Natural killer cell (primary cell): ENCODE results near the gene ZNF296. TPM values are rescaled to one million over a fixed set of nuclear protein-coding genes. Genes with fewer than 3 reads are reported as not detected.
A peak's percentile ranks its signal among the peaks of the same experiment; 100 is the strongest.

ENCODE experiments used
- ATAC-seq, 3 donors: fragments of 150-1000 bp in 2 of 3; fragments of 200-7000 bp in 1 of 3; cut with Tn5 transposase; 1 replicate in 1 of 3; 2 replicates in 2 of 3; pipeline ENCODE4 v1.10.0; 2021; ENCODE audit warnings: mild to moderate bottlenecking in 2 of 3, moderate library complexity in 2 of 3
- DNase-seq, 2 donors: peaks; one replicate each; pipeline versions ENCODE4 v3.0.0 to v3.0.0-alpha.2; 2013 to 2021; ENCODE audit warnings: mixed read lengths in 1 of 2
- H3K27ac ChIP-seq: one replicate; pipeline ENCODE4 v1.5.1; 2013; ENCODE audit warnings: mild to moderate bottlenecking, low read length
- H3K27me3 ChIP-seq: one replicate; pipeline ENCODE4 v1.6.1; 2013; ENCODE audit warnings: low read length; ENCODE audit not compliant: control insufficient read depth, insufficient read depth
- H3K36me3 ChIP-seq: one replicate; pipeline ENCODE4 v1.6.1; 2013; ENCODE audit warnings: low read length; ENCODE audit not compliant: control insufficient read depth, insufficient read depth
- H3K4me1 ChIP-seq: one replicate; pipeline ENCODE4 v1.6.1; 2013; ENCODE audit warnings: low read length; ENCODE audit not compliant: control insufficient read depth, insufficient read depth
- H3K4me3 ChIP-seq: one replicate; pipeline ENCODE4 v1.5.1; 2013; ENCODE audit warnings: low read length
- H3K9me3 ChIP-seq: one replicate; pipeline ENCODE4 v1.6.1; 2013; ENCODE audit warnings: low read length; ENCODE audit not compliant: control insufficient read depth, insufficient read depth
- H3K27ac Mint-ChIP-seq, 2 donors: one replicate each; pipeline ENCODE4 v1.8.0; 2022; ENCODE audit warnings: mild to moderate bottlenecking in 2 of 2, mixed read lengths in 2 of 2, moderate library complexity in 1 of 2
- H3K27me3 Mint-ChIP-seq, 2 donors: one replicate each; pipeline ENCODE4 v1.8.0; 2022; ENCODE audit warnings: low read depth in 2 of 2, mixed read lengths in 2 of 2
- H3K36me3 Mint-ChIP-seq: one replicate; pipeline ENCODE4 v1.8.0; 2022; ENCODE audit warnings: mixed read lengths
- H3K4me1 Mint-ChIP-seq, 2 donors: one replicate each; pipeline ENCODE4 v1.8.0; 2022; ENCODE audit warnings: mixed read lengths in 2 of 2
- H3K4me3 Mint-ChIP-seq: one replicate; pipeline ENCODE4 v1.8.0; 2022; ENCODE audit warnings: mild to moderate bottlenecking, moderate library complexity, mixed read lengths
- H3K9me3 Mint-ChIP-seq, 2 donors: one replicate each; pipeline ENCODE4 v1.8.0; 2022; ENCODE audit warnings: mixed read lengths in 2 of 2
- CTCF ChIP-seq: fragments of 200-600 bp; IDR thresholded peaks from one replicate; pipeline ENCODE4 v1.8.0; 2022; ENCODE audit warnings: antibody characterized with exemption
- WGBS: methylation state at CpG from one replicate; pipeline ENCODE4 v1.1.7; 2013; ENCODE audit warnings: missing lambda C conversion rate; ENCODE audit not compliant: insufficient coverage; 5-methylcytosine and 5-hydroxymethylcytosine counted together
- intact Hi-C: fragments of 100-400 bp; cut with micrococcal nuclease; formaldehyde crosslinking; loops from one replicate; pipeline ENCODE4 v1.14.2; 2022
- total RNA-seq, 4 donors: library from RNA; stranded (reverse); fragments of 120-200 nt in 1 of 4; gene quantifications; one replicate each; pipeline versions ENCODE4 v1.2.3 to v1.2.4, GENCODE V29; 2013 to 2022

ZNF296 gene
- total RNA-seq, 3 donors from 2014 or later (not counting 1 experiment from before 2014, with no cell fraction given): 5.1 to 8.0 (median 8.0) TPM

GRCh38 chr19:45102481-45102880 lies 26.2 kb upstream of the ZNF296 start:
- Histone ChIP-seq H3K27ac (peak overlapping the region; percentile 64), H3K36me3 (no peaks in the 10 kb centered on the region), H3K27me3 (no peaks in the 10 kb centered on the region), H3K9me3 (no peaks in the 10 kb centered on the region), H3K4me3 (no peak overlapping the region), H3K4me1 (peaks cover 41% of the 10 kb centered on the region)
- H3K36me3 Mint-ChIP-seq: no peaks in the 10 kb centered on the region
- no peak for ATAC-seq
- peaks cover 44 to 60% of the 10 kb centered on the region in 2 donors for H3K4me1 Mint-ChIP-seq
- WGBS: 92% methylated on average over 7 of the region's 7 CpGs
- H3K27ac Mint-ChIP-seq: peak overlapping the region; percentile 6 to 87
- intact Hi-C loops: no loop called here
- DNase-seq: no peak
- no peak for TF ChIP-seq CTCF
- peak overlapping the region; percentile 40 for H3K4me3 Mint-ChIP-seq
- H3K9me3 Mint-ChIP-seq: no peaks in the 10 kb centered on the region
- no peaks in the 10 kb centered on the region for H3K27me3 Mint-ChIP-seq

- intact Hi-C loops: no loop called here
- DNase-seq (no peak), ATAC-seq (no peak)
- no peak overlapping the region for H3K4me3 ChIP-seq
- WGBS: 89% methylated on average over 8 of the region's 8 CpGs
- Mint-ChIP-seq H3K9me3 (no peaks in the 10 kb centered on the region), H3K27ac (no peak overlapping the region), H3K27me3 (no peaks in the 10 kb centered on the region), H3K36me3 (no peaks in the 10 kb centered on the region), H3K4me1 (peaks cover 49 to 66% of the 10 kb centered on the region in 2 donors), H3K4me3 (no peak overlapping the region)
- H3K27ac ChIP-seq: no peak overlapping the region
- no peaks in the 10 kb centered on the region for H3K27me3 ChIP-seq
- H3K36me3 ChIP-seq: no peaks in the 10 kb centered on the region
- no peaks in the 10 kb centered on the region for H3K9me3 ChIP-seq
- no peak for TF ChIP-seq CTCF
- H3K4me1 ChIP-seq: peaks cover 48% of the 10 kb centered on the region
Observed at GRCh38 chr19:45101806-45102205, 25.5 kb upstream of the ZNF296 start.

GRCh38 chr19:45100846-45101252 lies 24.6 kb upstream of the ZNF296 start:
- Mint-ChIP-seq H3K36me3 (no peaks in the 10 kb centered on the region), H3K9me3 (no peaks in the 10 kb centered on the region), H3K27me3 (no peaks in the 10 kb centered on the region), H3K4me1 (peaks cover 58 to 76% of the 10 kb centered on the region in 2 donors), H3K27ac (peak overlapping the region in 1 of 2 donors; percentile 77), H3K4me3 (no peak overlapping the region)
- WGBS: 90% methylated on average over 8 of the region's 8 CpGs
- TF ChIP-seq CTCF: no peak
- ATAC-seq (no peak), DNase-seq (no peak)
- Histone ChIP-seq H3K27ac (no peak overlapping the region), H3K27me3 (no peaks in the 10 kb centered on the region), H3K36me3 (no peaks in the 10 kb centered on the region), H3K4me3 (no peak overlapping the region), H3K9me3 (no peaks in the 10 kb centered on the region), H3K4me1 (peaks cover 51% of the 10 kb centered on the region)
- intact Hi-C loops: no loop called here

GRCh38 chr19:45100201-45100600 lies 23.9 kb upstream of the ZNF296 start:
- no peaks in the 10 kb centered on the region for H3K9me3 Mint-ChIP-seq
- Histone ChIP-seq H3K4me1 (peaks cover 53% of the 10 kb centered on the region), H3K36me3 (no peaks in the 10 kb centered on the region), H3K9me3 (no peaks in the 10 kb centered on the region), H3K27me3 (no peaks in the 10 kb centered on the region), H3K4me3 (no peak overlapping the region), H3K27ac (no peak overlapping the region)
- intact Hi-C loops: no loop called here
- H3K27ac Mint-ChIP-seq: peak overlapping the region in 1 of 2 donors; percentile 77
- no peaks in the 10 kb centered on the region for H3K36me3 Mint-ChIP-seq
- H3K4me1 Mint-ChIP-seq: peaks cover 58 to 74% of the 10 kb centered on the region in 2 donors
- DNase-seq (no peak), ATAC-seq (no peak)
- 86% methylated on average over 3 of the region's 3 CpGs for WGBS
- no peaks in the 10 kb centered on the region for H3K27me3 Mint-ChIP-seq
- no peak overlapping the region for H3K4me3 Mint-ChIP-seq
- no peak for TF ChIP-seq CTCF
